A673 (cell line): ENCODE measurements around the gene MSRB3. TPM values are rescaled to one million over a fixed set of nuclear protein-coding genes. Genes with fewer than 3 reads are reported as not detected.

Source experiments
- BruUV-seq: library from RNA; stranded (reverse); fragments of 400-500 nt; replicated peaks from 2 replicates; lab custom pipeline; 2021; lab: Mats Ljungman, UMichigan
- CTCF ChIA-PET: fragments of 300-600 bp; sonication (Branson Sonifier 250); formaldehyde crosslinking; loops from one replicate; lab custom pipeline; 2022; ENCODE audit warnings: antibody characterized with exemption; lab: Charles Lee
- POLR2A ChIA-PET: fragments of 300-600 bp; sonication (Branson Sonifier 250); formaldehyde crosslinking; loops from one replicate; lab custom pipeline; 2022; ENCODE audit warnings: antibody characterized with exemption; ENCODE audit not compliant: low non-redundant PET; lab: Charles Lee
- DNase-seq: peaks from one replicate; pipeline ENCODE4 v3.0.0-alpha.2; 2015; ENCODE audit warnings: low spot score
- H3K27ac ChIP-seq: fragments of 200-600 bp; sonication (generic); 2 replicates; pipeline ENCODE4 v1.5.1; 2016; ENCODE audit warnings: mixed run types, low read depth, mild to moderate bottlenecking, mixed read lengths, antibody characterized with exemption, low read length; ENCODE audit not compliant: poor library complexity, severe bottlenecking
- H3K27me3 ChIP-seq: fragments of 200-600 bp; sonication (generic); replicated peaks from 2 replicates; pipeline ENCODE4 v1.6.1; 2017; ENCODE audit warnings: mixed run types, low read depth, mild to moderate bottlenecking, mixed read lengths, antibody characterized with exemption, low read length; ENCODE audit not compliant: insufficient read depth, poor library complexity
- H3K36me3 ChIP-seq: fragments of 200-600 bp; sonication (generic); 2 replicates; pipeline ENCODE4 v1.6.1; 2016; ENCODE audit warnings: mixed run types, mild to moderate bottlenecking, mixed read lengths, antibody characterized with exemption, low read length; ENCODE audit not compliant: insufficient read depth, poor library complexity, severe bottlenecking
- H3K4me1 ChIP-seq: fragments of 200-600 bp; sonication (generic); 2 replicates; pipeline ENCODE4 v1.6.1; 2017; ENCODE audit warnings: mixed run types, mild to moderate bottlenecking, mixed read lengths, antibody characterized with exemption, low read length; ENCODE audit not compliant: insufficient read depth, poor library complexity, severe bottlenecking
- H3K4me3 ChIP-seq: fragments of 200-600 bp; sonication (generic); 2 replicates; pipeline ENCODE4 v1.5.1; 2016; ENCODE audit warnings: low read depth, mixed run types, mild to moderate bottlenecking, mixed read lengths, low read length; ENCODE audit not compliant: poor library complexity, severe bottlenecking
- H3K9me3 ChIP-seq: fragments of 200-600 bp; sonication (generic); 2 replicates; pipeline ENCODE4 v1.6.1; 2016; ENCODE audit warnings: mixed run types, low read depth, mild to moderate bottlenecking, mixed read lengths, antibody characterized with exemption, low read length; ENCODE audit not compliant: poor library complexity, severe bottlenecking
- CTCF ChIP-seq: fragments of 300-800, 200-600 bp; sonication (generic); conservative IDR thresholded peaks from 2 replicates; pipeline ENCODE4 v1.5.1; 2017; ENCODE audit warnings: low read depth, mild to moderate bottlenecking, antibody characterized with exemption, low read length, moderate library complexity, mixed read lengths
- EZH2 ChIP-seq: fragments of 200-600 bp; sonication (generic); IDR thresholded peaks from 2 replicates; pipeline ENCODE4 v1.6.1; 2017; ENCODE audit warnings: borderline replicate concordance, low read depth, mild to moderate bottlenecking, mixed read lengths, antibody characterized with exemption, low read length; ENCODE audit not compliant: poor library complexity, severe bottlenecking
- intact Hi-C: fragments of 100-400 bp; cut with micrococcal nuclease; formaldehyde crosslinking; loops from one replicate; pipeline ENCODE4 v1.10.0; 2022; ENCODE audit not compliant: unreplicated experiment
- total RNA-seq: library from RNA; stranded (reverse); gene quantifications from 2 replicates; pipeline ENCODE4 v1.2.3, GENCODE V29; 2021

Gene MSRB3
- total RNA-seq, 1 experiment from 2014 or later = 2.1 TPM

GRCh38 chr12:65496617-65497016 lies 218.1 kb downstream of the MSRB3 start:
- no peak overlapping the region for H3K4me3 ChIP-seq
- no peaks in the 10 kb centered on the region for H3K4me1 ChIP-seq
- TF ChIP-seq CTCF (no peak), EZH2 (no peak)
- no peak overlapping the region for H3K27ac ChIP-seq
- intact Hi-C loops = no loop called here
- ChIA-PET CTCF (no interaction called here), POLR2A (interaction anchor here (0.5 kb wide), 1 partner anchor 625 kb away, joined by 5 read pairs; no protein-coding TSS in a partner anchor)
- H3K27me3 ChIP-seq = no peaks in the 10 kb centered on the region
- no peaks in the 10 kb centered on the region for H3K9me3 ChIP-seq
- no peaks in the 10 kb centered on the region for H3K36me3 ChIP-seq
- no peak for DNase-seq
- no TSS peak for BruUV-seq

GRCh38 chr12:65497660-65498059 lies 219.2 kb downstream of the MSRB3 start:
- no peaks in the 10 kb centered on the region for H3K9me3 ChIP-seq
- no peaks in the 10 kb centered on the region for H3K4me1 ChIP-seq
- no TSS peak for BruUV-seq
- H3K27ac ChIP-seq = no peak overlapping the region
- H3K4me3 ChIP-seq = no peak overlapping the region
- POLR2A ChIA-PET = no interaction called here
- no peaks in the 10 kb centered on the region for H3K36me3 ChIP-seq
- CTCF ChIA-PET = no interaction called here
- TF ChIP-seq CTCF (no peak), EZH2 (no peak)
- no peak for DNase-seq
- intact Hi-C loops = no loop called here
- no peaks in the 10 kb centered on the region for H3K27me3 ChIP-seq

- no peaks in the 10 kb centered on the region for H3K9me3 ChIP-seq
- H3K4me1 ChIP-seq = no peaks in the 10 kb centered on the region
- H3K27ac ChIP-seq = no peak overlapping the region
- BruUV-seq = no TSS peak
- TF ChIP-seq EZH2 = no peak
- TF ChIP-seq CTCF = no peak
- no peak for DNase-seq
- H3K27me3 ChIP-seq = no peaks in the 10 kb centered on the region
- no peak overlapping the region for H3K4me3 ChIP-seq
- no peaks in the 10 kb centered on the region for H3K36me3 ChIP-seq
- CTCF ChIA-PET = no interaction called here
- intact Hi-C loops = no loop called here
- POLR2A ChIA-PET = no interaction called here
These were observed 220.7 kb downstream of the MSRB3 start for GRCh38 chr12:65499167-65499566.
